Measurements from ENCODE around the gene SMIM36.

DNA sequence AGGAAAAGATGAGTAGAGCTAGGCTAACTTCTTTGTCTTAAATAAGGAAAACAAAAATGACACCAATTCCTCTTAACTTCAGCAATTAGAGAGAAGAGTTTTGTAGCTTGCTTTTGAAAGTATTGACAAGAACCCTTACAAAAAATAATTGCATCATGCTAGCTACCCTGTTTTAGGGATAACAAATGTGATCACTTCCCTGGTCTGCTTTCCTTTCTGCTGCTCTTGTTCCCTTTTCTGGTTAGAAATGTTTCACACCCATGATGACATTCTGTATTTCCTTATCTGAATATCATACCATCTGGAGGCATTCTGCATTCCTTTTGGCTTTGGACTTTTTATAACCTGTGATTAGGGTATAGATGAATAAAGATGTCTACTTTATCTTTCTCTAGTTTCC, 9.9 kb upstream of the SMIM36 start:
- TF ChIP-seq POLR2A (IDR thresholded peaks at IDR 0.05; ENCODE audit: low read depth) (no peak), CTCF (IDR thresholded peaks at IDR 0.05) (no peak), EP300 (IDR thresholded peaks at IDR 0.05) (no peak), POLR2AphosphoS5 (IDR thresholded peaks at IDR 0.05) (no peak)
